Type B pancreatic cell (in vitro differentiated cells): ENCODE measurements around the gene ZC3H7B. TPM values are rescaled to one million over a fixed set of nuclear protein-coding genes. Genes with fewer than 3 reads are reported as not detected.

Source experiments
- DNase-seq: peaks from one replicate; pipeline ENCODE4 v3.0.0; 2021; ENCODE audit warnings: mixed read lengths; ENCODE audit not compliant: unreplicated experiment; ENCODE audit errors: extremely low spot score
- H3K27ac Mint-ChIP-seq: 2 replicates; pipeline ENCODE4 v1.8.0; 2021; ENCODE audit warnings: mild to moderate bottlenecking, mixed read lengths
- H3K27me3 Mint-ChIP-seq: 2 replicates; pipeline ENCODE4 v1.8.0; 2021; ENCODE audit warnings: mixed read lengths
- H3K36me3 Mint-ChIP-seq: 2 replicates; pipeline ENCODE4 v1.8.0; 2021; ENCODE audit warnings: mixed read lengths
- H3K4me1 Mint-ChIP-seq: one replicate; pipeline ENCODE4 v1.8.0; 2021; ENCODE audit warnings: mixed read lengths; ENCODE audit not compliant: unreplicated experiment
- H3K4me3 Mint-ChIP-seq: 2 replicates; pipeline ENCODE4 v1.8.0; 2021; ENCODE audit warnings: mild to moderate bottlenecking, mixed read lengths
- H3K9me3 Mint-ChIP-seq: 2 replicates; pipeline ENCODE4 v1.8.0; 2021; ENCODE audit warnings: mixed read lengths
- CTCF ChIP-seq: fragments of 200-600 bp; sonication (generic); conservative IDR thresholded peaks from 2 replicates; pipeline ENCODE4 v1.5.0; 2021; ENCODE audit warnings: antibody characterized with exemption, mild to moderate bottlenecking
- total RNA-seq: library from RNA; stranded (reverse); gene quantifications from 2 replicates; pipeline ENCODE4 v1.2.1, GENCODE V29; 2021; ENCODE audit warnings: low replicate concordance

The ZC3H7B gene
- total RNA-seq, 1 donor from 2014 or later: 74.3 TPM

GRCh38 chr22:41333806-41334205 is 32.5 kb downstream of the ZC3H7B start:
- Mint-ChIP-seq H3K27ac (no peak overlapping the region), H3K27me3 (no peaks in the 10 kb centered on the region), H3K36me3 (peaks cover 10% of the 10 kb centered on the region), H3K9me3 (no peaks in the 10 kb centered on the region), H3K4me1 (no peaks in the 10 kb centered on the region), H3K4me3 (no peak overlapping the region)
- TF ChIP-seq CTCF: no peak
- no peak for DNase-seq

DNA sequence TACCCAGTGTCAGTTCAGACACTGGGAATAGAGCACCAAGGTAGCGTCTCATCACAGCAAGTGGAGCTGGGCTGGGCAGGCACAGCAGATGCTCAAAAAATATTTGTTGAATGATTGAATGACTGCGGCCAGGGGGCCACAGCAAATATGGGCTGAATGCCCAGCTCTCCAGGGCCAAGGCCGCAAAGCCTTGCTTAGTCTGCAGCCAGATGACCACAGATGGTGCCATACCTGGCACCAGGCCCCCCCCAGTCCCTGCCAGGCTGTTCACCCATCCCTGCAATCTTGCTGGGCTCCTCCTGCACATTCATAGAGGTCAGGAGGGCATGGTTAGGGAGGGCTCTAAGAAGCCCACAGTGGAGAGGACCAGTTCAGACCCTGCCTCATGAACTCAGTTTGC is 32.9 kb downstream of the ZC3H7B start:
- H3K27ac Mint-ChIP-seq: no peak overlapping the region
- H3K4me3 Mint-ChIP-seq: no peak overlapping the region
- no peaks in the 10 kb centered on the region for H3K9me3 Mint-ChIP-seq
- H3K4me1 Mint-ChIP-seq: no peaks in the 10 kb centered on the region
- H3K27me3 Mint-ChIP-seq: no peaks in the 10 kb centered on the region
- H3K36me3 Mint-ChIP-seq: peaks cover 10% of the 10 kb centered on the region
- no peak for DNase-seq
- no peak for TF ChIP-seq CTCF

GRCh38 chr22:41334951-41335635 is 33.8 kb downstream of the ZC3H7B start:
- Mint-ChIP-seq H3K9me3 (no peaks in the 10 kb centered on the region), H3K27ac (no peak overlapping the region), H3K4me3 (no peak overlapping the region), H3K36me3 (peaks cover 10% of the 10 kb centered on the region), H3K4me1 (no peaks in the 10 kb centered on the region), H3K27me3 (no peaks in the 10 kb centered on the region)
- no peak for DNase-seq
- TF ChIP-seq CTCF: no peak

GRCh38 chr22:41338614-41339212 is 37.4 kb downstream of the ZC3H7B start:
- H3K36me3 Mint-ChIP-seq: peaks cover 7% of the 10 kb centered on the region
- H3K27me3 Mint-ChIP-seq: no peaks in the 10 kb centered on the region
- H3K27ac Mint-ChIP-seq: no peak overlapping the region
- H3K4me1 Mint-ChIP-seq: no peaks in the 10 kb centered on the region
- no peaks in the 10 kb centered on the region for H3K9me3 Mint-ChIP-seq
- H3K4me3 Mint-ChIP-seq: no peak overlapping the region
- DNase-seq: no peak
- TF ChIP-seq CTCF: no peak

DNA sequence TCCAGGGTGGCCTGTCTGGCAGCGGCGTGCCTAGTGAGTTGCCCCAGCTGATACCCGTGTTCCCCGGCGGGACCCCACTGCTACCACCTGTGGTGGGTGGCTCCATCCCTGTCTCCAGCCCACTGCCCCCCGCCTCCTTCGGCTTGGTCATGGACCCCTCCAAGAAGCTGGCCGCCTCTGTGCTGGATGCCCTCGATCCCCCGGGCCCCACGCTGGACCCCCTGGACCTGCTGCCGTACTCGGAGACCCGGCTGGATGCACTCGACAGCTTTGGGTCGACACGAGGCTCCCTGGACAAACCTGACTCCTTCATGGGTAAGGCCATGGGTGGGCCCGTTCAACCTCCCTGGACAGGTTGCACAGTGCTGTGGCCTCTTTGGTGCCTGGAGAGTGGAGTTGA is 38.5 kb downstream of the ZC3H7B start:
- H3K36me3 Mint-ChIP-seq: peaks cover 7% of the 10 kb centered on the region
- no peaks in the 10 kb centered on the region for H3K27me3 Mint-ChIP-seq
- H3K4me3 Mint-ChIP-seq: no peak overlapping the region
- no peak for TF ChIP-seq CTCF
- H3K4me1 Mint-ChIP-seq: no peaks in the 10 kb centered on the region
- H3K9me3 Mint-ChIP-seq: no peaks in the 10 kb centered on the region
- no peak for DNase-seq
- H3K27ac Mint-ChIP-seq: no peak overlapping the region
